ENCODE measurements around the gene TAGLN2. TPM values are rescaled to one million over a fixed set of nuclear protein-coding genes. Genes with fewer than 3 reads are reported as not detected.
A peak's percentile ranks its signal among the peaks of the same experiment; 100 is the strongest.

The TAGLN2 gene
- polyA plus RNA-seq, 3 donors: 273 to 442 (median 340) TPM

- H3K27ac ChIP-seq (ENCODE audit: low read depth, low read length): no peak overlapping the region
- 74 to 83% (median 82%) methylated on average over 12 to 13 of the region's 13 CpGs for WGBS, 3 donors
Measured at GRCh38 chr1:159927849-159928431, 2.6 kb upstream of the TAGLN2 start.

- no peak overlapping the region for H3K27ac ChIP-seq (ENCODE audit: low read depth, low read length)
- 85 to 94% (median 93%) methylated on average over 16 of the region's 16 CpGs for WGBS, 3 donors
Measured at GRCh38 chr1:159927211-159927848, 2.0 kb upstream of the TAGLN2 start.

- no peak overlapping the region for H3K27ac ChIP-seq (ENCODE audit: low read depth, low read length)
- WGBS, 3 donors: 6 to 9% (median 8%) methylated on average over 7 of the region's 7 CpGs
Measured at GRCh38 chr1:159925719-159926078, 392 bp upstream of the TAGLN2 start.

GRCh38 chr1:159924025-159924790, 1.1 kb downstream of the TAGLN2 start:
- H3K27ac ChIP-seq (ENCODE audit: low read depth, low read length): peak overlapping the region; percentile 98
- WGBS, 3 donors: 0 to 2% (median 1%) methylated on average over 30 to 31 of the region's 31 CpGs

GRCh38 chr1:159923203-159924024, 1.9 kb downstream of the TAGLN2 start:
- 1 to 6% (median 2%) methylated on average over 20 of the region's 20 CpGs for WGBS, 3 donors
- H3K27ac ChIP-seq (ENCODE audit: low read depth, low read length): peak overlapping the region; percentile 97

GRCh38 chr1:159922511-159923202, 2.6 kb downstream of the TAGLN2 start:
- WGBS, 3 donors: 19 to 30% (median 29%) methylated on average over 8 of the region's 8 CpGs

GRCh38 chr1:159921700-159922504, 3.4 kb downstream of the TAGLN2 start:
- 22 to 54% (median 25%) methylated on average over 17 to 18 of the region's 18 CpGs for WGBS, 3 donors
- no peak overlapping the region for H3K27ac ChIP-seq (ENCODE audit: low read depth, low read length)

More at GRCh38 chr1:159922511-159923202, 2.6 kb downstream of the TAGLN2 start:
- peak overlapping the region; percentile 97 for H3K27ac ChIP-seq (ENCODE audit: low read depth, low read length)

GRCh38 chr1:159921251-159921650, 4.1 kb downstream of the TAGLN2 start:
- WGBS, 3 donors: 24 to 47% (median 46%) methylated on average over 1 of the region's 1 CpG
- no peak overlapping the region for H3K27ac ChIP-seq (ENCODE audit: low read depth, low read length)

- H3K27ac ChIP-seq (ENCODE audit: low read depth, low read length): no peak overlapping the region
- WGBS, 3 donors: 67 to 77% (median 75%) methylated on average over 1 of the region's 1 CpG
Measured at GRCh38 chr1:159920651-159921050, 4.7 kb downstream of the TAGLN2 start.

- no peak overlapping the region for H3K27ac ChIP-seq (ENCODE audit: low read depth, low read length)
- 80 to 85% (median 85%) methylated on average over 10 of the region's 10 CpGs for WGBS, 3 donors
Measured at GRCh38 chr1:159920202-159920601, 5.1 kb downstream of the TAGLN2 start.

- no peak overlapping the region for H3K27ac ChIP-seq (ENCODE audit: low read depth, low read length)
- 93 to 96% (median 94%) methylated on average over 10 of the region's 10 CpGs for WGBS, 3 donors
Measured at GRCh38 chr1:159919236-159919865, 6.0 kb downstream of the TAGLN2 start.

- WGBS, 3 donors: 87 to 91% (median 89%) methylated on average over 13 of the region's 13 CpGs
- H3K27ac ChIP-seq (ENCODE audit: low read depth, low read length): no peak overlapping the region
Measured at GRCh38 chr1:159918352-159919200, 6.7 kb downstream of the TAGLN2 start.

GRCh38 chr1:159917533-159918351, 7.6 kb downstream of the TAGLN2 start:
- no peak overlapping the region for H3K27ac ChIP-seq (ENCODE audit: low read depth, low read length)
- 59 to 75% (median 65%) methylated on average over 5 of the region's 5 CpGs for WGBS, 3 donors

GRCh38 chr1:159916242-159917051, 8.9 kb downstream of the TAGLN2 start:
- WGBS, 3 donors: 31 to 63% (median 55%) methylated on average over 9 of the region's 9 CpGs
- H3K27ac ChIP-seq (ENCODE audit: low read depth, low read length): no peak overlapping the region
